ENCODE measurements around the gene RAD50. TPM values are rescaled to one million over a fixed set of nuclear protein-coding genes. Genes with fewer than 3 reads are reported as not detected.

RAD50 gene
- total RNA-seq, 4 donors from 2014 or later, result 24.0 to 39.9 (median 29.3) TPM

DNA sequence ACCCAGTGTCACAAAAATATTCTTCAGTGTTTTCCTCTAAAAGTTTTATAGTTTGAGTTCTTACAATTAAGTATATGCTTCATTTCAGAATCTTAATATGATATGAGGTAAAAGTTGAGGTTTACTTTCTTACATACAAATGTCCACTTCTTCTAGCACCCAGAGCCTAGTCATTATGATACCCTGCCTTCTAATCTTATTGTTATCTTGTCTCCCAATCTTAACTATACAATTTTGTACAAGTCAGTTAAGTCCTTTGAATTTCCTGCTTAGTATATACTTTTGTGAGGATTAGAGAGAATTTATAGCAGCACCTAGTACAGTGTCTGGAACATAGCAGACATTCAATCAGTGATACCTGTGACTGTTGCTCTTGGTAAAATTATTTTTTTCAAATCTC lies 29.3 kb downstream of the RAD50 start:
- TF ChIP-seq, protein P1, sequence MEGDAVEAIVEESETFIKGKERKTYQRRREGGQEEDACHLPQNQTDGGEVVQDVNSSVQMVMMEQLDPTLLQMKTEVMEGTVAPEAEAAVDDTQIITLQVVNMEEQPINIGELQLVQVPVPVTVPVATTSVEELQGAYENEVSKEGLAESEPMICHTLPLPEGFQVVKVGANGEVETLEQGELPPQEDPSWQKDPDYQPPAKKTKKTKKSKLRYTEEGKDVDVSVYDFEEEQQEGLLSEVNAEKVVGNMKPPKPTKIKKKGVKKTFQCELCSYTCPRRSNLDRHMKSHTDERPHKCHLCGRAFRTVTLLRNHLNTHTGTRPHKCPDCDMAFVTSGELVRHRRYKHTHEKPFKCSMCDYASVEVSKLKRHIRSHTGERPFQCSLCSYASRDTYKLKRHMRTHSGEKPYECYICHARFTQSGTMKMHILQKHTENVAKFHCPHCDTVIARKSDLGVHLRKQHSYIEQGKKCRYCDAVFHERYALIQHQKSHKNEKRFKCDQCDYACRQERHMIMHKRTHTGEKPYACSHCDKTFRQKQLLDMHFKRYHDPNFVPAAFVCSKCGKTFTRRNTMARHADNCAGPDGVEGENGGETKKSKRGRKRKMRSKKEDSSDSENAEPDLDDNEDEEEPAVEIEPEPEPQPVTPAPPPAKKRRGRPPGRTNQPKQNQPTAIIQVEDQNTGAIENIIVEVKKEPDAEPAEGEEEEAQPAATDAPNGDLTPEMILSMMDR (IDR thresholded peaks at IDR 0.05), result no peak
- no peak for TF ChIP-seq POLR2A (IDR thresholded peaks at IDR 0.05; ENCODE audit: low read depth)
- no peak for TF ChIP-seq EP300 (IDR thresholded peaks at IDR 0.05)
- TF ChIP-seq POLR2AphosphoS5 (IDR thresholded peaks at IDR 0.05), result no peak
- Histone ChIP-seq H3K9me3 (no peaks in the 10 kb centered on the region), H3K4me1 (no peaks in the 10 kb centered on the region), H3K4me3 (no peak overlapping the region), H3K36me3 (peaks cover 23 to 82% (median 59%) of the 10 kb centered on the region in 4 donors), H3K27ac (replicated peaks in 1 of 4) (no peak overlapping the region), H3K27me3 (no peaks in the 10 kb centered on the region)
- intact Hi-C loops (cut with DNase I), result no loop called here
- DNase-seq (ENCODE audit: extremely low spot score), result no peak

GRCh38 chr5:132589467-132589866 lies 32.7 kb downstream of the RAD50 start:
- WGBS, result 75% methylated on average over 1 of the region's 1 CpG
- no peaks in the 10 kb centered on the region for H3K9me3 ChIP-seq
- H3K4me3 ChIP-seq, result no peak overlapping the region

DNA sequence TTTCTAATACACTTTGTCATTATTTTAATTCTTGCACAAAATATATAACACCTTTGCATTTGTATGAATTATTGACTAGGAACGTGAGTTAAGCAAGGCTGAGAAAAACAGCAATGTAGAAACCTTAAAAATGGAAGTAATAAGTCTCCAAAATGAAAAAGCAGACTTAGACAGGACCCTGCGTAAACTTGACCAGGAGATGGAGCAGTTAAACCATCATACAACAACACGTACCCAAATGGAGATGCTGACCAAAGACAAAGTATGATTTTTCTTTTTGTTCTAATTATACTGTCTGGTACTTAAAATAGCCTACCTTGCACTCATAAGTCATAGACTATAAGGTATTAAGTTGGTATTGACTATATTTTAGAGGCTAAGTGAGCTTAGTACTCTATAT lies 34.4 kb downstream of the RAD50 start:
- H3K27me3 ChIP-seq, result no peaks in the 10 kb centered on the region
- WGBS, result 87% methylated on average over 3 of the region's 3 CpGs
- no peak for DNase-seq (ENCODE audit: extremely low spot score)
- no peaks in the 10 kb centered on the region for H3K9me3 ChIP-seq
- no peak overlapping the region for H3K27ac ChIP-seq (replicated peaks in 1 of 4)
- peaks cover 22 to 84% (median 68%) of the 10 kb centered on the region in 4 donors for H3K36me3 ChIP-seq
- no peak overlapping the region for H3K4me3 ChIP-seq
- intact Hi-C loops (cut with DNase I), result no loop called here
- TF ChIP-seq POLR2AphosphoS5 (IDR thresholded peaks at IDR 0.05) (no peak), POLR2A (IDR thresholded peaks at IDR 0.05; ENCODE audit: low read depth) (no peak), EP300 (IDR thresholded peaks at IDR 0.05) (no peak)
- TF ChIP-seq, protein P1 (IDR thresholded peaks at IDR 0.05), result no peak
- H3K4me1 ChIP-seq, result no peaks in the 10 kb centered on the region

More at GRCh38 chr5:132589467-132589866, 32.7 kb downstream of the RAD50 start:
- DNase-seq (ENCODE audit: extremely low spot score), result no peak
- H3K27me3 ChIP-seq, result no peaks in the 10 kb centered on the region
- H3K4me1 ChIP-seq, result no peaks in the 10 kb centered on the region
- no peak overlapping the region for H3K27ac ChIP-seq (replicated peaks in 1 of 4)
- intact Hi-C loops (cut with DNase I), result no loop called here
- no peak for TF ChIP-seq POLR2A (IDR thresholded peaks at IDR 0.05; ENCODE audit: low read depth)
- no peak for TF ChIP-seq POLR2AphosphoS5 (IDR thresholded peaks at IDR 0.05)
- TF ChIP-seq EP300 (IDR thresholded peaks at IDR 0.05), result no peak
- TF ChIP-seq, protein P1 (IDR thresholded peaks at IDR 0.05), result no peak
- peaks cover 13 to 80% (median 58%) of the 10 kb centered on the region in 4 donors for H3K36me3 ChIP-seq

GRCh38 chr5:132592521-132592920 lies 35.7 kb downstream of the RAD50 start:
- TF ChIP-seq POLR2AphosphoS5 (IDR thresholded peaks at IDR 0.05) (no peak), POLR2A (IDR thresholded peaks at IDR 0.05; ENCODE audit: low read depth) (no peak), EP300 (IDR thresholded peaks at IDR 0.05) (no peak)
- TF ChIP-seq, protein P1 (IDR thresholded peaks at IDR 0.05), result no peak
- Histone ChIP-seq H3K4me3 (no peak overlapping the region), H3K4me1 (no peaks in the 10 kb centered on the region), H3K27ac (replicated peaks in 1 of 4) (no peak overlapping the region), H3K27me3 (no peaks in the 10 kb centered on the region), H3K9me3 (no peaks in the 10 kb centered on the region), H3K36me3 (peaks cover 36 to 94% (median 75%) of the 10 kb centered on the region in 4 donors)
- intact Hi-C loops (cut with DNase I), result no loop called here
- no peak for DNase-seq (ENCODE audit: extremely low spot score)
- 86% methylated on average over 2 of the region's 2 CpGs for WGBS

DNA sequence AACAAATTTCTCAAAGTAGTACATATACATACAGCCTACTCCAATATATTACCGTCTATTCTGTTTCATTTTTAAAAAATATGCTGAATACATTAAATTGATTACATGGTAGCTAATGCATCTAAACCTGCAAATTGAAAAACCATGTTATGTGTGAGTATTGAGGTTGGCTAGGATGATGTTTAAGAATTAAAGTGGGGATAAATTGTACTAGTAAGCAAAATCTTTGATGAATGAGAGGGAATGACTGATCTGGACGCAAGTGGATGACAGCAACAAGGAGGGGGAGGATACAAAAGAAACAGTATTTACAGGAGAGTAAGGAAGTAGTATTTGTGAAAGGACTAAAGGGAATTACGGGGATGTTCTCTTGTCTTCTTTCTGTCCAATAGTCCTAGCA lies 37.4 kb downstream of the RAD50 start:
- Histone ChIP-seq H3K27ac (replicated peaks in 1 of 4) (no peak overlapping the region), H3K4me3 (no peak overlapping the region), H3K27me3 (no peaks in the 10 kb centered on the region), H3K36me3 (peaks cover 29 to 95% (median 74%) of the 10 kb centered on the region in 4 donors), H3K4me1 (no peaks in the 10 kb centered on the region), H3K9me3 (no peaks in the 10 kb centered on the region)
- intact Hi-C loops (cut with DNase I), result no loop called here
- DNase-seq (ENCODE audit: extremely low spot score), result no peak
- TF ChIP-seq EP300 (IDR thresholded peaks at IDR 0.05), result no peak
- 87% methylated on average over 3 of the region's 3 CpGs for WGBS

All from esophagus muscularis mucosa (tissue), 4 donors.